Cardiac atrium fibroblast (primary cell): ENCODE measurements around the gene POLR3C. TPM values are rescaled to one million over a fixed set of nuclear protein-coding genes. Genes with fewer than 3 reads are reported as not detected.

Source experiments
- total RNA-seq: library from RNA; depleted of rRNA; stranded (reverse); fragments of >200 nt; gene quantifications from 2 replicates; pipeline ENCODE4 v1.2.3, GENCODE V29; 2015

Gene POLR3C
- total RNA-seq, result 18.2 and 21.2 TPM in 2 replicates

DNA sequence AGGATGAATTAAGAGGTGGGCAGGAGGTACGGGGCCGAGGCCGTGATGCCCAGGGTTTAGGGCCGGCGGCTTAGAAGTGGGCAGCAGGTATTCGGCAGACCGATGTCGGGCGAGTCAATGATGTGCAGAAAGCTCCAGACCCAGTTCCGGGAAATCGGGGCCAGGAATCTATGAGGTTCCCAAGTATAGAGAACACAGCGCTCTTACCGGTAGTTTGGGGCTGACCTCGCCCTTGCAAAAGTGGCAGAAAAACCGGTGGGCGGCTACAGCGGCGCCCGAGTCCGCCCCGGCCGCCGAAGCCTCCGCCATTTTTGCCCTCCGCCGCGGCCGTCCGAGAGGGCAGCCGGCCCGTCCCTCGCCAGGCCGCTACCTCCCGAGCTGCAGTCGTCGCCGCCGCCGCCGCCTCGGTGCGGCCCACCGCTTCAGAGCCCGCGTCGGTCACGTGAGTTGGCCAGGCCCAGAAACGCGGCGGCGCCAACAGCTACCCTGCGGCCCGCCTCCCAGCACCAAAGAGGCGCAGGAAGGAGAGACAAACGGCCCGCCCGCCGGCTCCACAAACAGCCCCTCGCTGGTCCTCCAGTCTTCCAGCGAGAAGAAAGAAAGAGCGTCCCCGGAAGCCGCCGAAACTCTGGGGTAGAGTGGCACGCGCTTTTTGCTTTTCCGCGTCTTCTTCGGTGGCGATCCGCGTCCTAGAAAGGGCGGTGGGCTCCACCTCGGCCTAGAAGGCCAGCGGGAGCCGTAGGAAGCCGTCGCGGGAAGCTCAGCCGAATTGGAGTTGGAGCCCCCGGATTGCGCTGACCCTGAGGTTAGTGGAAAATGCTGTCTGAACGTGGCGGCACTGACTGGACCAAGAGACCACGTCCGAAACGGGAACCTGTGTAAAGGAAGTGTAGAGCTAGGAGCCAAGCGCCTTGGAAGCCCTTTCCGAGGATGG, at the start of gene POLR3C, which contains the start of gene RNF115:
Gene POLR3C, plus strand, starts transcription at position 636 of the 934 bp plus-strand sequence. CDS start 1,577 bp downstream, outside the sequence.
Gene RNF115, minus strand, starts transcription at position 531 of the 934 bp plus-strand sequence. Its CDS starts 222 bp downstream, at position 309.

GRCh38 chr1:145845514-145846161, 21.6 kb downstream of the POLR3C start, which contains the start of gene NUDT17:
Gene NUDT17 (plus strand): TSS chr1:145845630. CDS start chr1:145845641, 11 bp downstream.

GRCh38 chr1:145858901-145859490, 35.0 kb downstream of the POLR3C start, which contains the start of gene PIAS3:
Gene PIAS3 (minus strand): TSS chr1:145859081. CDS start chr1:145858990, 91 bp downstream.

GRCh38 chr1:145885738-145886287, 61.8 kb downstream of the POLR3C start, which contains the start of gene ANKRD35:
Gene ANKRD35 (minus strand): TSS chr1:145885866. CDS start chr1:145885758, 108 bp downstream.

Other genes starting within 250 kb of the POLR3C start
- 8.4 and 16.2 TPM in 2 replicates for gene GPR89A, start 216.2 kb upstream of the POLR3C start, total RNA-seq
- gene PDZK1, start 116.8 kb upstream of the POLR3C start, total RNA-seq, result not detected in 2 replicates
- gene CD160, start 104.7 kb upstream of the POLR3C start, total RNA-seq, result not detected in 2 replicates
- gene RNF115, start 105 bp upstream of the POLR3C start, total RNA-seq, result 6.5 and 6.9 TPM in 2 replicates
- 1.3 and 1.6 TPM in 2 replicates for gene NUDT17, start 21.4 kb downstream of the POLR3C start, total RNA-seq
- gene PIAS3, start 34.9 kb downstream of the POLR3C start, total RNA-seq, result 25.8 and 32.3 TPM in 2 replicates
- gene ANKRD35, start 61.7 kb downstream of the POLR3C start, total RNA-seq, result 1.1 and 1.3 TPM in 2 replicates
- 9.4 and 10.8 TPM in 2 replicates for gene ITGA10, start 85.8 kb downstream of the POLR3C start, total RNA-seq
- gene PEX11B, start 94.5 kb downstream of the POLR3C start, total RNA-seq, result 26.4 and 34.8 TPM in 2 replicates
- gene RBM8A, start 103.3 kb downstream of the POLR3C start, total RNA-seq, result 89.7 and 102 TPM in 2 replicates
- 27.8 and 33.4 TPM in 2 replicates for gene LIX1L, start 133.8 kb downstream of the POLR3C start, total RNA-seq
- 0.16 and 0.18 TPM in 2 replicates for gene ANKRD34A, start 140.4 kb downstream of the POLR3C start, total RNA-seq
- 10.1 and 12.5 TPM in 2 replicates for gene POLR3GL, start 140.5 kb downstream of the POLR3C start, total RNA-seq
- 302 and 306 TPM in 2 replicates for gene TXNIP, start 172.4 kb downstream of the POLR3C start, total RNA-seq
- gene HJV, start 197.5 kb downstream of the POLR3C start, total RNA-seq, result not detected in 2 replicates